ENCODE measurements around the gene CTSH.

DNA sequence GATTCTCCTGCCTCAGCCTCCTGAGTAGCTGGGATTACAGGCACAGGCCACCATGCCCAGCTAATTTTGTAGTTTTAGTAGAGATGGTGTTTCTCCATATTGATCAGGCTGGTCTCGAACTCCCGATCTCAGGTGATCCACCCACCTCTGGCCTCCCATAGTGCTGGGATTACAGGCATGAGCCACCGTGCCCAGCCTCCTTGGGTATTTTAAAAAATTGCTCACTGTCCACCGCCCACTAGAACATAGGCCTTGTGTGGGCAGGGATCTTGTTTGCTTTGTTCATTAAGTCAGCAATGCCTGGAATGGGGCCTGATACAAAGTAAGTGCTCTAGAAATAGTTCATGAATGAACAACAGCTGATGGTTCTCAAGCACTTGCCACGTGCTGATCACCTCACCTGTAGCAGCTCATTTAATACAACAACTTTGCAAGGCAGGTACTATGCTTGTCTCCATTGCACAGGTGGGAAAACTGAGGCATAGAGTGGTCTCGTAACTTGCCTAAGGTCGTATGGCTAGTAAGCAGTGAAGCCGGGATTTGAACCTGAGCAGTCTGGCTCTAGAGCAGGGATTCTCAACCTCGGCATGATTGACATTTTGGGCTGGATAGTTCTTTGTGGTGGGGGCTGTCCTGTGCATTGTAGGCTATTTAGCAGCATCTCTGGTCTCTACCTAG, 12.7 kb upstream of the CTSH start:
- TF ChIP-seq EZH2 (IDR thresholded peaks at IDR 0.05; ENCODE audit: insufficient read depth, poor library complexity, severe bottlenecking) (no peak), EZH2phosphoT487 (IDR thresholded peaks at IDR 0.05; ENCODE audit: insufficient read depth, low read depth) (no peak)

All from GM23248 (cell line).